ENCODE results near the gene SERP1. TPM values are rescaled to one million over a fixed set of nuclear protein-coding genes. Genes with fewer than 3 reads are reported as not detected.
"Not testable (repeated sequence)": the region's sequence is repeated elsewhere in the genome, so short reads cannot be mapped to it uniquely, and the experiment has no call there.

The SERP1 gene
- total RNA-seq, 2 experiments from 2014 or later: 100 to 111 TPM

DNA sequence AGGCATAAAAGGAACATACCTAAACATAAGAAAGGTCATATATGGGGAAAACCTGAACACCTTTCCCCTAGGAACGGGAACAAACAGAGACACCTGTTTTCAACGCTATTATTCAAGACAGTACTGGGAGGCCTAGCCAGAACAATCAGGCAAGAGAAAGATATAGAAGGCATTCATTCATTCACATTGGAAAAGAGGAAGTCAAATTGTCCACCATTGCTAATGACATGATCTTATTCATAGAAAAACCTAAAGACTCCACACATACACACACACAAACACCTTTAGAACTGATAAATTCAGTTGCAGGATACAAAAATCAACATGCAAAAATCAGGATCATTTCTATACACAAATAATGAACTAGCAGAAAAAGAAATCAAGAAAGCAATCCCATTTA, 36.5 kb downstream of the SERP1 start:
- peaks cover 7% of the 10 kb centered on the region for H3K4me1 Mint-ChIP-seq (ENCODE audit: low read depth)
- ChIA-PET POLR2A (no interaction called here), CTCF (no interaction called here)
- H3K27me3 Mint-ChIP-seq: peaks cover 17% of the 10 kb centered on the region
- H3K9me3 Mint-ChIP-seq: peaks cover 7% of the 10 kb centered on the region
- no peak for DNase-seq
- H3K36me3 Mint-ChIP-seq: peaks cover 7% of the 10 kb centered on the region
- intact Hi-C loops (cut with micrococcal nuclease): no loop called here
- H3K4me3 Mint-ChIP-seq: no peak overlapping the region
- H3K27ac Mint-ChIP-seq: no peak overlapping the region

GRCh38 chr3:150508401-150508800, 37.9 kb downstream of the SERP1 start:
- POLR2A ChIA-PET: no interaction called here
- Mint-ChIP-seq H3K4me1 (ENCODE audit: low read depth) (peaks cover 7% of the 10 kb centered on the region), H3K36me3 (peaks cover 7% of the 10 kb centered on the region), H3K4me3 (no peak overlapping the region), H3K27me3 (peaks cover 15% of the 10 kb centered on the region), H3K27ac (no peak overlapping the region), H3K9me3 (peaks cover 7% of the 10 kb centered on the region)
- CTCF ChIA-PET: interaction anchor here (0.7 kb wide), 1 partner anchor 327 kb away, joined by 3 read pairs; no protein-coding TSS in a partner anchor
- intact Hi-C loops (cut with micrococcal nuclease): no loop called here
- DNase-seq: no peak

- Mint-ChIP-seq H3K27ac (no peak overlapping the region), H3K4me1 (ENCODE audit: low read depth) (peaks cover 7% of the 10 kb centered on the region), H3K9me3 (peaks cover 19% of the 10 kb centered on the region), H3K27me3 (peaks cover 12% of the 10 kb centered on the region), H3K4me3 (no peak overlapping the region), H3K36me3 (peaks cover 12% of the 10 kb centered on the region)
- no peak for DNase-seq
- intact Hi-C loops (cut with micrococcal nuclease): no loop called here
- CTCF ChIA-PET: interaction anchor here (0.6 to 1.5 kb wide), 2 partner anchors 9 to 787 kb away, joined by 3 to 5 read pairs; no protein-coding TSS in a partner anchor
- POLR2A ChIA-PET: interaction anchor here (1.2 kb wide), 1 partner anchor 77 kb away, joined by 3 read pairs; no protein-coding TSS in a partner anchor
Measured at GRCh38 chr3:150504483-150504882, 41.8 kb downstream of the SERP1 start.

- peaks cover 4% of the 10 kb centered on the region for H3K4me1 Mint-ChIP-seq (ENCODE audit: low read depth)
- CTCF ChIA-PET: interaction anchor here (1.1 to 1.2 kb wide), 2 partner anchors 9 to 94 kb away, joined by 3 to 5 read pairs; no protein-coding TSS in a partner anchor
- intact Hi-C loops (cut with micrococcal nuclease): no loop called here
- H3K27ac Mint-ChIP-seq: no peak overlapping the region
- no peak overlapping the region for H3K4me3 Mint-ChIP-seq
- POLR2A ChIA-PET: no interaction called here
- H3K27me3 Mint-ChIP-seq: peaks cover 11% of the 10 kb centered on the region
- H3K9me3 Mint-ChIP-seq: peaks cover 19% of the 10 kb centered on the region
- H3K36me3 Mint-ChIP-seq: peaks cover 12% of the 10 kb centered on the region
- DNase-seq: no peak
Measured at GRCh38 chr3:150503402-150504099, 42.7 kb downstream of the SERP1 start.

- not testable (repeated sequence) for H3K4me3 Mint-ChIP-seq
Measured at GRCh38 chr3:150500960-150501359, 45.3 kb downstream of the SERP1 start.

GRCh38 chr3:150497956-150498355, 48.3 kb downstream of the SERP1 start:
- ChIA-PET POLR2A (no interaction called here), CTCF (interaction anchor here (1.5 kb wide), 1 partner anchor 272 kb away, joined by 3 read pairs; no protein-coding TSS in a partner anchor)
- no peak overlapping the region for H3K27ac Mint-ChIP-seq
- H3K4me3 Mint-ChIP-seq: no peak overlapping the region
- peaks cover 6% of the 10 kb centered on the region for H3K27me3 Mint-ChIP-seq
- H3K36me3 Mint-ChIP-seq: peaks cover 5% of the 10 kb centered on the region
- intact Hi-C loops (cut with micrococcal nuclease): loop anchor here (5.0 to 10.0 kb wide), 3 partner anchors 196 to 563 kb away; no protein-coding TSS in a partner anchor
- DNase-seq: no peak
- H3K4me1 Mint-ChIP-seq (ENCODE audit: low read depth): no peaks in the 10 kb centered on the region
- peaks cover 12% of the 10 kb centered on the region for H3K9me3 Mint-ChIP-seq

More at GRCh38 chr3:150500960-150501359, 45.3 kb downstream of the SERP1 start:
- intact Hi-C loops (cut with micrococcal nuclease); H3K27me3 Mint-ChIP-seq; H3K4me1 Mint-ChIP-seq (ENCODE audit: low read depth); H3K36me3 Mint-ChIP-seq; DNase-seq; H3K27ac Mint-ChIP-seq: not testable (repeated sequence)
- peaks cover 12% of the 10 kb centered on the region for H3K9me3 Mint-ChIP-seq
- POLR2A ChIA-PET: interaction anchor here (0.6 kb wide), 1 partner anchor 92 kb away, joined by 4 read pairs; no protein-coding TSS in a partner anchor
- CTCF ChIA-PET: interaction anchor here (1.1 kb wide), 1 partner anchor 215 kb away, joined by 3 read pairs; no protein-coding TSS in a partner anchor

DNA sequence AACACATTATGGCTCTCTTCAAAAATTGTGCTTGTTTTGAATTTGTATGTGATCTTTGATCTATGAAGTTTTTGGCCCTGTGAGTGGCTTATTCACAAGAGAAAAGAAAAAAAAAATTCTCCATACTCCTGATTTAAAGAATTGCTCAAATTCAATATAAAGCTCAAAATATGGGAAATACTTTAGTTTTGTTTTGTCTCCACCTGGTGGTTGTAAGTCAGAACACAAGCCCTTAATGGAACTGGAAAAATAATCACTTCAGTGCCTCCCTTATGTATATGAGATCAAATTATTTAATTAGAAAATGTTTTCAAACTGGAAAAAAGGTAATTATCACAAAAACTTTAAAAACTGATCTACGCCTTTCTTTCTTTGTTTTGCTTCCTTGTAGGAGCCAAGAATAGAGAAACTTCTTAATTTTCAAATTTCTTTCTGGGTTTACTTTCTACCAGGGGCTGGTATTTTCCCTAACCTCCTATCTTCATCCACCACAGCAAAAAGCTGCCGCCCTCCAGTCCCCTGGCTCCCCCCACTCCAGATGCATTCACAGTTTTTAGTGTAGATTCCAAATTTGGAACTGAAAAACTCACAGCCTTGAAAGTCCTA, 50.6 kb downstream of the SERP1 start:
- POLR2A ChIA-PET: interaction anchor here (0.7 kb wide), 1 partner anchor 185 kb away, joined by 3 read pairs; no protein-coding TSS in a partner anchor
- intact Hi-C loops (cut with micrococcal nuclease): loop anchor here (1.0 to 10.0 kb wide), 6 partner anchors 85 to 561 kb away; no protein-coding TSS in a partner anchor
- Mint-ChIP-seq H3K27ac (no peak overlapping the region), H3K27me3 (no peaks in the 10 kb centered on the region), H3K36me3 (no peaks in the 10 kb centered on the region), H3K4me1 (ENCODE audit: low read depth) (no peaks in the 10 kb centered on the region), H3K9me3 (peaks cover under 1% of the 10 kb centered on the region), H3K4me3 (no peak overlapping the region)
- CTCF ChIA-PET: interaction anchor here (0.6 to 4.3 kb wide), 36 partner anchors 8 to 280 kb away, joined by 3 to 44 read pairs (median 4); partner anchors contain the start of gene TSC22D2
- no peak for DNase-seq

GRCh38 chr3:150495149-150495548, 51.1 kb downstream of the SERP1 start:
- ChIA-PET POLR2A (no interaction called here), CTCF (interaction anchor here (0.6 to 4.3 kb wide), 37 partner anchors 8 to 277 kb away, joined by 3 to 44 read pairs (median 4); partner anchors contain the start of gene TSC22D2)
- intact Hi-C loops (cut with micrococcal nuclease): loop anchor here (1.0 to 10.0 kb wide), 6 partner anchors 85 to 560 kb away; no protein-coding TSS in a partner anchor
- H3K4me3 Mint-ChIP-seq: no peak overlapping the region
- no peak overlapping the region for H3K27ac Mint-ChIP-seq
- no peaks in the 10 kb centered on the region for H3K9me3 Mint-ChIP-seq
- H3K4me1 Mint-ChIP-seq (ENCODE audit: low read depth): no peaks in the 10 kb centered on the region
- no peak for DNase-seq
- H3K27me3 Mint-ChIP-seq: no peaks in the 10 kb centered on the region
- H3K36me3 Mint-ChIP-seq: no peaks in the 10 kb centered on the region

GRCh38 chr3:150494411-150494977, 51.8 kb downstream of the SERP1 start:
- CTCF ChIA-PET: interaction anchor here (0.7 to 4.3 kb wide), 21 partner anchors 9 to 276 kb away, joined by 3 to 44 read pairs (median 4); partner anchors contain the start of gene TSC22D2
- Mint-ChIP-seq H3K27me3 (no peaks in the 10 kb centered on the region), H3K27ac (no peak overlapping the region), H3K4me3 (no peak overlapping the region), H3K36me3 (no peaks in the 10 kb centered on the region), H3K4me1 (ENCODE audit: low read depth) (no peaks in the 10 kb centered on the region), H3K9me3 (no peaks in the 10 kb centered on the region)
- intact Hi-C loops (cut with micrococcal nuclease): loop anchor here (10.0 kb wide), 2 partner anchors 530 to 560 kb away; no protein-coding TSS in a partner anchor
- DNase-seq: no peak
- POLR2A ChIA-PET: no interaction called here

Other genes starting within 250 kb of the SERP1 start
- 10 to 100 TPM; 12.3 to 13.7 TPM for gene TSC22D2, start 138.2 kb downstream of the SERP1 start, total RNA-seq
- 100 to 1,000 TPM; 131 to 137 TPM for gene EIF2A, start 291 bp upstream of the SERP1 start, total RNA-seq
- gene SELENOT, start 56.8 kb upstream of the SERP1 start, total RNA-seq: 100 to 1,000 TPM; 105 to 111 TPM
- gene ERICH6, start 157.4 kb upstream of the SERP1 start, total RNA-seq: not detected
- 10 to 100 TPM; 74.0 to 74.9 TPM for gene SIAH2, start 216.7 kb upstream of the SERP1 start, total RNA-seq

All from activated CD4-positive, alpha-beta memory T cell treated with anti-CD3 and anti-CD28 coated beads for 36 hours (primary cell).